Thyroid gland (tissue), 4 donors: Measurements from ENCODE around the gene CREB3L1. TPM values are rescaled to one million over a fixed set of nuclear protein-coding genes. Genes with fewer than 3 reads are reported as not detected.

Experiments
- DNase-seq, 2 donors: peaks; one replicate each; pipeline ENCODE4 v3.0.0-alpha.2; 2019
- H3K27ac ChIP-seq, 3 donors: fragments of 200-600 bp; sonication (generic); 1 replicate in 2 of 3; 2 replicates in 1 of 3; pipeline ENCODE4 v1.5.1; 2016 to 2019; ENCODE audit warnings: mild to moderate bottlenecking in 1 of 3, moderate library complexity in 1 of 3
- H3K27me3 ChIP-seq: fragments of 200-600 bp; sonication (generic); one replicate; pipeline ENCODE4 v1.5.1; 2019
- H3K36me3 ChIP-seq, 2 donors: fragments of 200-600 bp; sonication (generic); one replicate each; pipeline ENCODE4 v1.5.1; 2016 to 2019
- H3K4me1 ChIP-seq, 2 donors: fragments of 200-600 bp; sonication (generic); one replicate each; pipeline ENCODE4 v1.5.1; 2017 to 2019
- H3K4me3 ChIP-seq, 3 donors: fragments of 200-600 bp; sonication (generic); replicated peaks in 1 of 3; 1 replicate in 2 of 3; 2 replicates in 1 of 3; pipeline ENCODE4 v1.5.1; 2016; ENCODE audit warnings: mild to moderate bottlenecking in 1 of 3
- H3K9me3 ChIP-seq: fragments of 200-600 bp; sonication (generic); one replicate; pipeline ENCODE4 v1.5.1; 2017
- CTCF ChIP-seq, 6 experiments: fragments of 200-600 bp in 3 of 6; fragments of 450-650 bp in 3 of 6; sonication (generic) in 3 of 6; IDR thresholded peaks; one replicate each; pipeline ENCODE4 v1.5.1; 2016 to 2019; ENCODE audit warnings: antibody characterized with exemption in 6 of 6, mild to moderate bottlenecking in 2 of 6, inconsistent platforms in 1 of 6, moderate library complexity in 1 of 6
- POLR2A ChIP-seq, 2 donors: fragments of 450-650 bp; IDR thresholded peaks; one replicate each; pipeline ENCODE4 v1.6.1; 2017; ENCODE audit warnings: antibody characterized with exemption in 2 of 2, mild to moderate bottlenecking in 2 of 2, moderate library complexity in 1 of 2
- WGBS, 2 donors: methylation state at CpG; one replicate each; pipeline ENCODE4 v1.1.5; 2017; 5-methylcytosine and 5-hydroxymethylcytosine counted together
- intact Hi-C: fragments of 100-400 bp; cut with DNase I; formaldehyde crosslinking; loops from one replicate; pipeline ENCODE4 v1.15.1; 2023
- total RNA-seq, 4 donors: library from RNA; depleted of rRNA; stranded (reverse); fragments of >200 nt; gene quantifications; one replicate each; pipeline ENCODE4 v1.2.3, GENCODE V29; 2016

CREB3L1 gene
- total RNA-seq, 4 donors from 2014 or later: 0.88 to 3.1 (median 2.1) TPM

DNA sequence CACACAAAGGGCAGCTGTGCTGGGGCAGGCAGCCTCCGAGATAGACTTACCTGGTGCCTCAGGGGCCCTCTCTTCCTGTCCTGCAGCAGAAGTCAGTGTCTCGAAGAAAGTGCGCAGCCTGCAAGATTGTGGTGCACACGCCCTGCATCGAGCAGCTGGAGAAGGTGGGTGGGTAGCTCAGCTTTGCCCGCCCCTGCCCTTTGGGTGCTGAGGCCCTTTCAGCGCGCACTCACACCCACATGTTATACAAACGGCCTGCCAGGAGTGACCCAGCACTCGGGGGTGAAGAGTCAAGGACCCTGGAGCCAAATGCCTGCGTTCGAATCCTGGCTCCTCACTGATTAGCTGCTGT is 90.4 kb downstream of the CREB3L1 start:
- Histone ChIP-seq H3K9me3 (no peaks in the 10 kb centered on the region), H3K4me1 (peaks cover 3 to 20% of the 10 kb centered on the region in 2 donors), H3K27ac (no peak overlapping the region), H3K27me3 (no peaks in the 10 kb centered on the region), H3K36me3 (peaks cover 0 to 17% of the 10 kb centered on the region in 2 donors), H3K4me3 (no peak overlapping the region)
- no peak for TF ChIP-seq POLR2A (IDR thresholded peaks at IDR 0.05)
- no peak for TF ChIP-seq CTCF (IDR thresholded peaks at IDR 0.05)
- DNase-seq: no peak
- 81 to 90% methylated on average over 7 to 10 of the region's 12 CpGs for WGBS, 2 donors
- intact Hi-C loops: no loop called here

GRCh38 chr11:46369458-46370152 is 92.1 kb downstream of the CREB3L1 start:
- no peak for TF ChIP-seq POLR2A (IDR thresholded peaks at IDR 0.05)
- peak; percentile 17 to 77 (median 62) for TF ChIP-seq CTCF (IDR thresholded peaks at IDR 0.05)
- intact Hi-C loops: no loop called here
- 63% methylated on average over 7 to 23 of the region's 25 CpGs for WGBS, 2 donors
- H3K4me1 ChIP-seq: peaks cover 3 to 18% of the 10 kb centered on the region in 2 donors
- no peak overlapping the region for H3K27ac ChIP-seq
- peak; percentile 59 to 64 for DNase-seq
- H3K9me3 ChIP-seq: no peaks in the 10 kb centered on the region
- H3K36me3 ChIP-seq: peaks cover 4 to 26% of the 10 kb centered on the region in 2 donors
- no peak overlapping the region for H3K4me3 ChIP-seq
- H3K27me3 ChIP-seq: no peaks in the 10 kb centered on the region

DNA sequence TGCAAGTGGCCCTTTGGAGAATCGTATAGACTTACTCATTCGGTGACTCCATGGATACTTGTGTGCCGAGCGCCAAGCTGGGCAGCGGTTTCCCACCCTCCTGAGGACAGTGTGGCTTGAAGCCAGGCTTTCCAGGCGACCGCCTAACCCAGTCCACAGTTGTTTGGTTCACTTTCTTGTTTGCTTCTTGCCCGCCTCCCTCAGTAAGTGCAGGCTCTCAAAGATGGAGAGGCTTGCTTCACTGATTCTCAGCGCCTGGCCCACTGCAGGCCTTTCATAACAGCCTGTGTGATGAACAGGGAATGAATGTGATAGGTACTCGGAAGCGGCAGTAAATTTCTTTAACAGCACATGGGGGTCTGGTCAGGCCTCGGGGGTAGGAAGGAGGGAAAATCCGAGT is 92.8 kb downstream of the CREB3L1 start:
- Histone ChIP-seq H3K36me3 (peaks cover 11 to 33% of the 10 kb centered on the region in 2 donors), H3K9me3 (no peaks in the 10 kb centered on the region), H3K27ac (no peak overlapping the region), H3K27me3 (no peaks in the 10 kb centered on the region), H3K4me3 (no peak overlapping the region), H3K4me1 (peaks cover 3 to 18% of the 10 kb centered on the region in 2 donors)
- peak; percentile 59 to 63 for DNase-seq
- TF ChIP-seq CTCF (IDR thresholded peaks at IDR 0.05) (no peak), POLR2A (IDR thresholded peaks at IDR 0.05) (no peak)
- WGBS, 2 donors: 44 to 46% methylated on average over 13 of the region's 13 CpGs
- intact Hi-C loops: no loop called here

Other genes with a start within 250 kb of the CREB3L1 start
- 10 to 100 TPM; 26.2 to 95.7 (median 64.0) TPM for gene PHF21A, start 156.2 kb upstream of the CREB3L1 start, total RNA-seq
- gene DGKZ, start 69.8 kb downstream of the CREB3L1 start, total RNA-seq: 10 to 100 TPM; 29.7 to 53.5 (median 41.8) TPM
- gene MDK, start 104.0 kb downstream of the CREB3L1 start, total RNA-seq: 10 to 100 TPM in 3 of 4 donors, 1 to 10 TPM in 1; 3.3 to 24.3 (median 16.7) TPM
- under 1 TPM in 1 of 4 donors, not detected in 3; 0.22 TPM for gene CHRM4, start 114.1 kb downstream of the CREB3L1 start, total RNA-seq